Glomerular visceral epithelial cell (primary cell): Measurements from ENCODE around the gene ZNF639.
A peak's percentile ranks its signal among the peaks of the same experiment; 100 is the strongest.
"Not testable (repeated sequence)": the region's sequence is repeated elsewhere in the genome, so short reads cannot be mapped to it uniquely, and the experiment has no call there.

Source experiments
- DNase-seq: peaks from one replicate; pipeline ENCODE4 v3.0.0-alpha.2; 2016; ENCODE audit errors: extremely low spot score

ZNF639 gene

GRCh38 chr3:179322286-179323196 is at the start of gene ZNF639:
Gene ZNF639, plus strand, starts transcription at chr3:179323031. Its CDS starts 5,263 bp downstream, at chr3:179328294.
- peak; percentile 89 for DNase-seq

GRCh38 chr3:179274434-179274833 is 48.4 kb upstream of the ZNF639 start:
- DNase-seq, result not testable (repeated sequence)

- no peak for DNase-seq
Observed at GRCh38 chr3:179276001-179276400, 46.8 kb upstream of the ZNF639 start.

GRCh38 chr3:179276743-179277142 is 46.1 kb upstream of the ZNF639 start:
- no peak for DNase-seq

- DNase-seq, result no peak
Observed at GRCh38 chr3:179278151-179278550, 44.7 kb upstream of the ZNF639 start.

- no peak for DNase-seq
Observed at GRCh38 chr3:179278932-179279693, 43.7 kb upstream of the ZNF639 start.

- no peak for DNase-seq
Observed at GRCh38 chr3:179279837-179280236, 43.0 kb upstream of the ZNF639 start.

GRCh38 chr3:179281825-179282224 is 41.0 kb upstream of the ZNF639 start:
- DNase-seq, result no peak

GRCh38 chr3:179286331-179286730 is 36.5 kb upstream of the ZNF639 start:
- DNase-seq, result no peak

GRCh38 chr3:179288845-179289244 is 34.0 kb upstream of the ZNF639 start:
- DNase-seq, result no peak

- DNase-seq, result no peak
Observed at GRCh38 chr3:179289295-179289694, 33.5 kb upstream of the ZNF639 start.

GRCh38 chr3:179292450-179292849 is 30.4 kb upstream of the ZNF639 start:
- peak; percentile 12 for DNase-seq

- DNase-seq, result no peak
Observed at GRCh38 chr3:179297971-179298725, 24.7 kb upstream of the ZNF639 start.

- DNase-seq, result no peak
Observed at GRCh38 chr3:179299316-179299715, 23.5 kb upstream of the ZNF639 start.

GRCh38 chr3:179299999-179300613 is 22.7 kb upstream of the ZNF639 start:
- DNase-seq, result no peak

- DNase-seq, result no peak
Observed at GRCh38 chr3:179301645-179302044, 21.2 kb upstream of the ZNF639 start.

GRCh38 chr3:179302111-179302510 is 20.7 kb upstream of the ZNF639 start:
- no peak for DNase-seq

- DNase-seq, result no peak
Observed at GRCh38 chr3:179304605-179305004, 18.2 kb upstream of the ZNF639 start.

- DNase-seq, result not testable (repeated sequence)
Observed at GRCh38 chr3:179307362-179307761, 15.5 kb upstream of the ZNF639 start.

- no peak for DNase-seq
Observed at GRCh38 chr3:179308001-179308400, 14.8 kb upstream of the ZNF639 start.

GRCh38 chr3:179309225-179310078 is 13.4 kb upstream of the ZNF639 start:
- no peak for DNase-seq
